Hematopoietic multipotent progenitor cell treated with erythropoietin and hydrocortisone succinate and interleukin-3 and kit ligand, for 15 days (in vitro differentiated cells): ENCODE data around the gene GLT1D1.
"Not testable (repeated sequence)": the region's sequence is repeated elsewhere in the genome, so short reads cannot be mapped to it uniquely, and the experiment has no call there.

Experiments used
- DNase-seq: peaks from one replicate; pipeline ENCODE4 v3.0.0-alpha.2; 2015; ENCODE audit warnings: low spot score

Gene GLT1D1

DNA sequence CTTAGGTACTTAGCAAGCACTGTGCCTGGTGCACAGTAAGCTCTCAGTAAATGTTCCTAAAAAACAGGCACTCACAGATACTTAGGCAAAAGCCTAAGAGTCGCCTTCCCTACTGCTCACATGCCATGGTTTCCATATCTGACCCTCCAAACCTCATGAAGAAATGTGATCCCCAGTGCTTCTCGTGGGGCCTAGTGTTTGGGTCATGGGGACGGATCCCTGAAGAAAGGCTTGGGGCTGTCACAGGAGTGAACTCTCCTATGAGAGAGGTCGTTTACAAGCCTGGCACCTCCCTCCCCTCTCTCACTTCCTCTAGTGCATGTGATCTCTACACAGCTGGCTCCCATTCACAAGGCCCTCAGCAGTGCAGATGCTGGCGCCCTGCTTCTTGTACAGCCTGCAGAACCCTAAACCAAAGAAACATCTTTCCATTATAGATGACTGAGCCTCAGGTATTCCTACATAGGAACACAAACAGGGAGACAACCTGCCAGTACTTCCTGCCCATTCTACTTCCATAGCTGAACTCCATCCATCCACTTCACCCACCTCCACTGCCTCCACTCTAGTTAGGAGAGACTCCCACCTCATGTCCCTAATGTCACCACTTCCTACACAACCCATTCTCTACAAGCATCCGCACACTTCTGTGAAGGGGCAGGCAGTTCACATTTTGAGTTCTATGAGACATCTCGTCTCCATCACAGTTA, 32.4 kb upstream of the GLT1D1 start:
- DNase-seq = no peak

DNA sequence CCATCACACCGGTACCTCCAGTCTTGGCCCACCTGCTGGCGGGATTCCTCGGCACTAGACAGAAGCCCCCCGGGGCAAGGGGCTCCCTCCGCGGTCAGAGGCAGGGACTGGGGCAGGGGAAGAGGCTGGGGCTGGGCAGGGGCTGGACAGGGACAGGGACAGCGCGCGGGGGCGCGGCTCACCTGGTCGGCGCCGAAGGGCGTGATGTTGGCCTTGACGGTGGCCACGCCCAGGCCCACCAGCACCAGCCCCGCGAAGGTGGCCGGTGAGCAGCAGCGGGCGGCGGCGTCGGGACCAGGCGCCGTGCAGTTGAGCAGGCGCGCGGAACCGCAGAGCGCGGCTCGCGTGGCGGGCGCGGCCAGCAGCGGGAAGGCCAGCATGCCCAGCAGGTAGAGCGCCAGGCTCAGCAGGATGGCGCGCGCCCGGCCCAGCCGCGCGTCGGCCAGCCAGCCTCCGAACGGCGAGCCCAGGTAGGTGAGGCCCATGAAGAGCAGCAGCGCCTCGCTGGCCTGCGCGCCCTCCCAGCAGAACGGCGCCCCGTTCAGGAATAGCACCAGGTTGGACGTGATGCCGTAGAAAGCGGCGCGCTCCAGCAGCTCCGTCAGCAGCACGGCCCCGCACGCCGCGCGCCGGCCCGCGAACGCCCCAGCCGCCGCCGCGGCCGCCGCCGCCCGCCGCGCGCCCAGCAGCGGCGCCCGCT, 29.9 kb upstream of the GLT1D1 start:
- DNase-seq = peak; percentile 4

DNA sequence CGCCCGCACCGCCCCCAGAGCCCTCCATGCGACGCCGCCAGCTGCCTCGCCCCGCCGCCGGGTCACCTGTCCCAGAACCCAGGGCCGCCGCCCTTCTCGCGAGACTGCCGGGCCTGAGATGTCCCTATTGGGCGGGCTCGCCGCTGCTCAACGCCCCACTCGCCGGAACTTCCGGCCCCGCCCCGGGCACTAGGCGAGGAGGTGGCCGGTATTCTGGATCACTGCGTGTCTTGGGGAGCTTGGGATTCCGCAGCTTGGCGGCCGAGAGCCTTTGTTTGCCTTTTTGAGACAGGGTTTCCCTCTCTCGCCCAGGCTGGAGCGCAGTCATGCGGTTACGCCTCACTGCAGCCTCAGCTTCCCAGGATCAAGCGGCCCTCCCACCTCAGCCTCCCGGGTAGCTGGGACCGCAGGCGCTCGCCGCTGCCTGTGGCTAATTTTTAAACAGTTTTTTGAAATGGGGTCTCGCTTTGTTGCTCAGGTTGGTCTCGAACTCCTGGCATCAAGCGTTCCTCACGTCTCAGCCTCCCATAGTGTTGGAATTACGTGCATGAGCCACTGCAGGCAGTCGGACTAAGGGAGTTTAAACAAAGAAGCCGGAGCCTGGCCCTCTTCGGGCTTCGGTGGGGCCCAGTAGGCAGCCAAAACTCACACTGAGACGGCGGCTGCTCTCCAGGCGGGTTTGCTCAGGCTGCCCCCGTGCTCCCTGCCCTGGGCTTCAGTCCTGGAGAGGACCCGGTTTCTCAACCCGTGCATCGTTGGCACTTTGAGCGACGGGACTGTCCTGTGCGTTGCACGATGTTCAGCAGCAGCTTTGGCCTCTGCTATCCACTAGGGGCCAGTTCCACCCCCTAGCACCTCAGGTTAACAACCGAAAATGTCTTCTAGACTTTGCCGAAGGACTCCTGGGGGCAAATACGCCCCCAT, 29.1 kb upstream of the GLT1D1 start, which contains the start of gene SLC15A4:
SLC15A4 (minus strand) TSS at position 43 of the 924 bp plus-strand sequence; CDS start at position 28, 15 bp downstream.
- peak; percentile 89 for DNase-seq

DNA sequence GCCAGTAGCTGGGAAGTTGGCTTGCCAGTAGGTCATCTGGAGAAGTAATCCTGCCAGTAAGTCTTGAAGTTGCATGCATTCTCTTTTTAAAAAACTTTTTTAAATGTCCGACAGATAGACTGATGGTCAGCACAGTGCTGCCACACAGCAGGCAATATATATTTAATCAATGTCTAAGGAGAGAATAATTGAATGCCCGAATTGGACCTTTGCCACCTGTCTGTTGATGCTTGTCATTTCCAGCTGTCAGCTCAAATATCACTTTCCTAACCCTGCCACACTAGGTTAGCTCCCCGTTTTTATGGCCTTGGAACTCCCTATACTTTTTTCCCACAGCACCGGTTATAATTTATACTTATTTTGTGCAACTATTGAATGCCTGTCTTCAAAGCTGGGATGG, 27.4 kb upstream of the GLT1D1 start:
- DNase-seq = no peak

DNA sequence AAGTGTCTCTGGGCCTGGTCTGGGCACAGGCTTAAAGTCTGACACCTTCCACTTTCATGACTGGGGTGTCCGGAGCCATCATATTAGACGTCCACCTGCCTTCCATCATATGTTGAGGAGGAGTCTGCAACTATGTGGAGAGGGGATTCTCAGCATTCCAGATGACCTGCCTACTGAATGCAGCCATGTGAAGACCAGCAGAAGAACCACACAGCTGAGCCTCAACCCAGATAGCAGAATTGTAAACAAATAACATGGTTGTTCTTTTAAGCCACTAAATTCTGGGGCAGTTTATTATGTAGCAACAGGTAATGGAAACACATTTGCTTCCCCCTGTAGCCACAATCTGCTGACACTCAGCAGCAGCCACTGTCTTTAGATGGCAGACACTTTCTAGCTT, 25.6 kb upstream of the GLT1D1 start:
- DNase-seq = no peak

DNA sequence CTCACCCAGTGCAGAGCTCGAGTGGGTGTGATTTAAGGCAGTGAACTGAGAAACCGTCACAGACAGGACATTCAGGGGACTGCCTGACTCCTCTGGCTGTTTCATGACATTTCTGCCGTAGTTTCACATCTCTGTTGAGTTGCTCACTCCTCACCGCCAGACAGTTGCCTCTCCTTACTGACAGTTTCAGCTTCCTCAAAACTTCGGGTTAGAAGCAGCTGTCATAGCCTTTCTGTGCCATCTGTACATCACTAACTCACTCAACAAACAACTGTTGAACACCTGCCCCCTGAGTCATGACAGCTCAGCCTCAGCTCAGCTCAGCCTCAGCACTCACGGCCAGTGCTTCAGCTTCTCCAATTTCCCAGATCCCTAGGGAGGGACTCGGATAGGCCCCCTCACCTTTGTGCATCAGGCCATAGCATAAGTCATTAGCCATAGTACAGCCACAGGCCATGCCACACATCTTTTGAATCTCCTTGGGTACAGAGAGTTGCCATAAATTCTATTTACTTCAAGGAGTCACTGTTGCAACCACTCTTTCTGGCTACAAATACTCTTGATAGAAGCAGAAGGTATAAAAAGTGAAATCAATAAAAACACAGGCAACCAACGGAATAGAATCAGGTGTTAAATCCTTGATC, 23.3 kb upstream of the GLT1D1 start:
- no peak for DNase-seq

DNA sequence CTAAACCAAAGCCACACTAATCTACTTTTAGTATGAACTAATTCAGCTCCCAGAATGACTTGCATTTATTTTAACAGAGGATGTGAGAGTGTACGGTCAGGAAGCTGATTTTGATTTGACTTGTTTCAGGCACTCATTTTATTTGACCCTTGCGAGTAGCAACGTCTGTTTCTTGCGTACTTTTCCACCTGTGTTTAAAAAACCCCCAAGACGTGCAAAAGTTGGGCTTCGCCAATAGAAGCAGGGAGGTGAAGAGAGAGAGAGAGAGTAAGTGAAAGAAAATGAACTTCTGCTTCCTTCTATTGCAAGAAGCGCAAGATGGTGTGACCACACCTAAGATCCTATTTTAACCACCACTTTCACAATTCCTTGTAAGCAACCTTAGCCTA, 22.8 kb upstream of the GLT1D1 start:
- no peak for DNase-seq

DNA sequence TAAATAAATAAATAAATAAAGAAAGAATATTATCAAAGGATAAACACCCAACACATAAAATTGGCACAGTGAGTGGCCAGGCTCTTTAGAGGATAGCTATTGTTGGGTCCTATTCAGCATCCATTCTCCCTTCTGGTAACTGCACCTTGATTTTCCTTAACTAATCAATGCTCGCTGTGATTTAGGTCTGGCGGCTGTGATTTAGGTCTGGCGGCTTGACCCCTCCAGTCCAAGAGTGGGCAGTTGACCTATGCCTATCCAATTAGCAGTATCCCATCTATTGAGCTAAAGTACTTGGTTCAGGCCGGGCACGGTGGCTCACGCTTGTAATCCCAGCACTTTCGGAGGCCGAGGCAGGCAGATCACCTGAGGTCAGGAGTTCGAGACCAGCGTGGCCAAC, 19.9 kb upstream of the GLT1D1 start:
- DNase-seq = no peak

DNA sequence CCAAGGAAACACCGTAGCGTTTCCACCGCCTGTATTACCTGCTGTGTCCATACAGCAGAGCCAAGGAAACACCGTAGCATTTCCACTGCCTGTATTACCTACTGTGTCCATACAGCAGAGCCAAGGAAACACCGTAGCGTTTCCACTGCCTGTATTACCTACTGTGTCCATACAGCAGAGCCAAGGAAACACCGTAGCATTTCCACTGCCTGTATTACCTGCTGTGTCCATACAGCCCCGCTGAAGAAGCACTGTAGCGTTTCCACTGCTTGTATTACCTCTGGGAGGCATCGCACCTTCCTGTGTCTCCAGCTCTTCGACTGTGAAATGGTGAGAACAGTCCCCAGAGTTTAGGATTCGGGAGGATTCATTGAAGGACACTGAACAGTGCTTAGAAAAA, 13.4 kb upstream of the GLT1D1 start:
- not testable (repeated sequence) for DNase-seq

DNA sequence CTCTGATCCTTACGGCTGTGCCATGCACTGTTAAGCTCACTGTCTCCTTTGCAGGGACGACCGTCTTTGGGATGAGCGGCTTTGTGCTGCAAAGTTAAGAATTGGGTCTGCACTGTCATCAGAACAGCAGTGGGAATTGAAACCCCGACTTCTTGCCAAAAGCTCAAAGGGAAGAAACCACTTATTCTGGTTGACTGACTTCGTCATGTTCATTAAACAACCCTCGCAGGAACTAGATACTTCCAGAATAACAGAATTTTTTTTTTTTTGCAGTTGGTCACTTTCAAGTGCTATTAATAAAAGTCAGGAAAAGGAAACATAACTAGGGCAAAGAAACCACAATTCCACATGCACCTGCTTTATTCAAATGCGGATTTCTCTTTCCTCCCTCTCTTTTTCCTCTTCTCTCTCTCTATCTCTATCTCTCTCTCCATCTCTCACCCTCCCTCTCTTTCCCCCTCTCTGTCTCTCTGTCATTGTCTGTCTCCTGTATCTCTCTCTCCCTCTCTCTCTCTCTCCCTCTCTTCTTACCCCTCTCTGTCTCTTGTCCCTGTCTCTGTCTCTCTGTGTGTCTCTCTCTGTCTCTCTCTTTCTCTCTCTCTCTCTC, 12.3 kb upstream of the GLT1D1 start:
- no peak for DNase-seq

DNA sequence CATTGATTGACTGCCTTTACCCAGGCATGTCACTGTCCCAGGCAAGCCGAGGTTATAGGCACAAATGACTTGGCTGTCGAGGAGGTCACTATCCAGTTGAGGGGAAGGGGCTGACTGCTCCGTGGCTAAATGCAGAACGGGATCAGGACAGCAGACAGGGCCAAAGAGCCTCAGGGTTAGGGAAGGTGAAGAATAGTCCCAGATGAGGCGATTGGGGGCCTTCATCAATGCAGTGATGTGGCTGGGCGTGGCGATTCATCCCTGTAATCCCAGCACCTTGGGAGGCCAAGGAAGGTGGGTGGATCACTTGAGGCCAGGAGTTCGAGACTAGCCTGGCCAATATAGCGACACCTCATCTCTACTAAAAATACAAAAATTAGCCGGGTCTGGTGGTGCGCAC, 10.7 kb upstream of the GLT1D1 start:
- DNase-seq = no peak

DNA sequence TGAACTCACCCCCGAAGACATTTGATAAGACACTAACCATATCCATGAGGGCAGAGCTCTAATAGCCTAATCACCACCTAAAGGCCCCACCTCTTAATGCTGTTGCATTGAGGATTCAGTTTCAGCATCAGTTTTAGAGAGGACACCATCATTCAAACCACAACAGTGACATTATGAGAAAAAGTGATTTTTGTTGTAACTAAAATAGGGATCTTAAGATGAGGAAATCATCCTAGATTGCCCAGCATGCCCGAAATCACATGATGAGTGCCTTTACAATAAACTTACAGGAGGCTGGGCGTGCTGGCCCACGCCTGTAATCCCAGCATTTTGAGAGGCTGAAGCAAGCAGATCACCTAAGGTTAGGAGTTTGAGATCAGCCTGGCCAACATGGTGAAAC, 9.7 kb upstream of the GLT1D1 start:
- DNase-seq = no peak

DNA sequence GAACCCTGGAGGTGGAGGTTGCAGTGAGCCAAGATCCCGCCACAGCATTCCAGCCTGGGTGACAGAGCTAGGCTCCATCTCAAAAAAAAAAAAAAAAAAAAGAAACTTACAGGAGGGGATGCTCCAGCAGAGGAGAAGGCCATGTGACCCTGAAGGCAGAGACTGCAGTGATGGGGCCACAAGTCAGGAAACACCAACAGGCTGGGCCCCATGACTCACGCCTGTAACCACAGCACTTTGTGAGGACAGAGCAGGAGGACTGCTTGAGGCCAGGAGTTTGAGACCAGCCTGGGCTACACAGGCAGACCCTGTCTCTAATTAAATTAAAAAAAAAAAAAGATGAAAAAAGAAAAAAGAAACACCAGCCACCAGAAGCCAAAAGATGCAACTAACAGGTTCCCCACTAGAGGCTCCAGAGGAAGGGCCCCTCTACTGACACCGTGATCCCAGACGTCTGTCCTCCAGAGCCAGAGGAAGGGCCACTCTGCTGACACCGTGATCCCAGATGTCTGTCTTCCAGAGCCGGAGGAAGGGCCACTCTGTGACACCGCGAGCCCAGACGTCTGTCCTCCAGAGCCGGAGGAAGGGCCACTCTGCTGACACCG, 9.1 kb upstream of the GLT1D1 start:
- no peak for DNase-seq

DNA sequence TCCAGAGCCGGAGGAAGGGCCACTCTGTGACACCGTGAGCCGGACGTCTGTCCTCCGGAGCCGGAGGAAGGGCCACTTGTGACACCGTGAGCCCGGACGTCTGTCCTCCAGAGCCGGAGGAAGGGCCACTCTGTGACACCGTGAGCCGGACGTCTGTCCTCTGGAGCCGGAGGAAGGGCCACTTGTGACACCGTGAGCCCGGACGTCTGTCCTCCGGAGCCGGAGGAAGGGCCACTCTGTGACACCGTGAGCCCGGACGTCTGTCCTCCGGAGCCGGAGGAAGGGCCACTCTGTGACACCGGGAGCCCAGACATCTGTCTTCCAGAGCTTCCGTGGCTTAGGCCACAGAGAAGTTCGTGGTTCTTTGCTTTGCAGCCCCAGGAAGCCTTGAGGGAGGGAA, 6.6 kb upstream of the GLT1D1 start:
- DNase-seq = not testable (repeated sequence)

DNA sequence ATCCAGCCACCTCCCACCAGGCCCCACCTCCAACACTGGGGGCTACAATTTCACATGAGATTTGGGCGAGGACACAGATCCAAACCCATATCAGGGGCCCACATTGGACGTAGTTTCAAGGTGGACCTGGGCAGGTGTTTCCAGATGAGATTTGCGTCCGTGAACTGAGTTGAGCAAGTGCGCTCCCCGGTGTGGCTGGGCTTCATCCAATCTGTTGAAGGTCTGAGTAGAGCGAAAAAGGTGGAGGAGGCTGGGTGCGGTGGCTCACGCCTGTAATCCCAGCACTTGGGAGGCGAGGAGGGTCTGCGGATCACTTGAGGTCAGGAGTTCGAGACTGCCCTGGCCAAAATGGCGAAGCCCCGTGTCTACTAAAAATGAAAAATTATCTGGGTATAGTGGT, 4.9 kb upstream of the GLT1D1 start:
- DNase-seq = no peak

DNA sequence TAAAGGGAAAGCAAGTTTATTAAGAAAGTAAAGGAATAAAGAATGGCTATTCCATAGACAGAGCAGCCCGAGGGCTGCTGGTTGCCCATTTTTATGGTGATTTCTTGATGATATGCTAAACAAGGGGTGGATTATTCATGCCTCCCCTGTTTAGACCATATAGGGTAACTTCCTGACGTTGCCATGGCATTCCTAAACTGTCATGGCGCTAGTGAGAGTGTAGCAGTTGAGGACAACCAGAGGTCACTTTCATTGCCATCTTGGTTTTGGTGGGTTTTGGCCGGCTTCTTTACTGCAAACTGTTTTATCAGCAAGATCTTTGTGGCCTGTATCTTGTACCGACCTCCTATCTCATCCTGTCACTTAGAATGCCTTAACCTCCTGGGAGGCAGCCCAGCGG, 3.5 kb upstream of the GLT1D1 start:
- not testable (repeated sequence) for DNase-seq

DNA sequence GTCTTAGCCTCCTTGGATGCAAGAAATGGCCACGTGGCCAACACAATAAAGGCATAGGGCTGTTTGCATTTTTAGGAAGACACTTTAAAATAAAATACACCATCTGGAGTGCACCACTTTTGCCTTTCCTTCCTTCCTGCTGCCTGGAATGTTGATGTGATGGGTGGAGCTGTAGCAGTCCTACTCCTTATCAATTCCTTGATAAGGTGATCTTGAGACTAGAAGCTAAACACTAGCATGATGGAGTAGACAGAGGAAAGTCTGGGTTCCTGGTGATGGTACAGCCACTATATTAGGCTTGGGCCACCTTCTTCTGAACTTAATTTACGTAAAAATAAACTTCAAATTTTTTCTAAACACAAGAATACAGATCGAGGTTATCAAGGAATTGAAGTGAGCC, 2.9 kb upstream of the GLT1D1 start:
- DNase-seq = no peak

DNA sequence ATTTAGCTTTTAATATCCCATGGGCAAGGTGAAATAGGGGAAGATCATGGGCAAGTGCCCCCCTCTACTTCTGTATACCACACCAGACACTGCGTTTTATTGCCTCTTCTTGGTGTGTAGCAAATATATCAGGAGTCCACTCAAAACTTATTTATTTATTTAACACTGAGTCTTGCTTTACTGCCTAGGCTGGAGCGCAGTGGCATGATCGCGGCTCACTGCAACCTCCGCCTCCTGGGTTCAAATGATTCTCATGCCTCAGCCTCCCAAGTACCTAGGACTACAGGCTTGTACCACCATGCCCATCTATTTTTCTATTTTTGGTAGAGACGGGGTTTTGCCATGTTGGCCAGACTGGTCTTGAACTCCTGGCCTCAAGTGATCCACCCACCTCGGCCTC, 1.8 kb upstream of the GLT1D1 start:
- not testable (repeated sequence) for DNase-seq

DNA sequence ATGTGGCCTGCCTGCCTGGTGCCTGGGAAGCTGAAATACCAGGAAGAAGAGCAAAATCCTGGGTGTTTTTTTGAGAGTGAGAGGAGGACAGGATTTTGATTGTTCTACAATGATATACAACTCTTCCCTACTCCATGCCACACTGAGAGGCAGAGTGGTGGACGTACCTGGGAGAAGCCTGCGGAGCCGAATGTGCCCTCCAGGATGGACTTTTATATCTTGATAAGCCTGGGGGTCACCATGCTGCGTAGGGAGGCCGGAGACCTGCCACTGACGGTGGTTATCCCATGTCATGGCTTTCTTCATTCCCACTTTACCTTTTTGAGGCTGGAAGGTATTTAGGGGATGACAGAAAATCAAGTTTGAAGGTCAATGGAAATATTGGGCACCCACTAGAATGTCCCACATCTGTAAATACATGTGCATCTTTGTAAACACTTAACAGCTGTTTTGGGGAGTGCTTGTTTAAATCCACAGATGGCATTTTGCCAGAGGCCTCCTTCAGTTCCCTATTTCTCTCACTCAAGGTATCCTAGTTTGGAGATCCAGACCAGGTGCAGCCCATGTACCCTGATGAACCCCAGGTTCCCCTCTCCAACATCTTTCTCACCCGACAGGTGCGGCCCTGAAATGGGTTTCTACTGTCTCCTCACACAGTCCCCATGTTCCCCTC, 1.1 kb upstream of the GLT1D1 start:
- DNase-seq = no peak

DNA sequence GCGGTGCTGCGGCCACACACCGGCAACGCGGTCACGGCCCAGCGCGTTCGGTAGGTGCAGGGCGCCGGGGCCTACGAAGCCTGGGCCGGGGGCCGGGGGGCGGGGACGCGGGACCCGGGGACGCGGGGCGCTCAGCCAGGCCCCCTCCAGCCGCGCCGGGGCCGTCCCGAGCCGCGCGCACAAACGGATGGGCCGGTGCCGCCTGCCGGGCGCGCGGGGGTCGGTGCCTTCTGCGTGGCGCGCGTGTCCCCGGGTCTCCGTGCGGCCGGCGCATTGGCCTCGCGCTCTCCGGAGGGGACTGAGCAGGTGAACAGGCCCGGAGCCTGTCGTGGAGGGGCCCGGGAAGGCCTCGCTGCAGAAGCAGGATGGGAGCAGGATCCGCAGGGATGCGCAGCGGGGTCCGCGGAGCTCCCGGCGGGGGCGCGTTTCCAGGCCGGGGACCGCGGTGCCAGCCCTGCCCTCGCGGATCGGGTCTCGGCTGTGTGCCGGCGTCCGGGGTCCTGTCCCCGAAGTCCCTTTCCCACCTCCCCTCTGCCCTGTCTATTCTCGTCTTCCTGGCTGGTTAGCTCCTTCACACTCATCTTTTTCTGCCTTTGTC, 421 bp downstream of the GLT1D1 start:
- no peak for DNase-seq
